ENCODE measurements around the gene CLASP1. TPM values are rescaled to one million over a fixed set of nuclear protein-coding genes. Genes with fewer than 3 reads are reported as not detected.

Gene CLASP1
- total RNA-seq, 4 donors from 2014 or later: 28.9 to 58.0 (median 41.9) TPM

DNA sequence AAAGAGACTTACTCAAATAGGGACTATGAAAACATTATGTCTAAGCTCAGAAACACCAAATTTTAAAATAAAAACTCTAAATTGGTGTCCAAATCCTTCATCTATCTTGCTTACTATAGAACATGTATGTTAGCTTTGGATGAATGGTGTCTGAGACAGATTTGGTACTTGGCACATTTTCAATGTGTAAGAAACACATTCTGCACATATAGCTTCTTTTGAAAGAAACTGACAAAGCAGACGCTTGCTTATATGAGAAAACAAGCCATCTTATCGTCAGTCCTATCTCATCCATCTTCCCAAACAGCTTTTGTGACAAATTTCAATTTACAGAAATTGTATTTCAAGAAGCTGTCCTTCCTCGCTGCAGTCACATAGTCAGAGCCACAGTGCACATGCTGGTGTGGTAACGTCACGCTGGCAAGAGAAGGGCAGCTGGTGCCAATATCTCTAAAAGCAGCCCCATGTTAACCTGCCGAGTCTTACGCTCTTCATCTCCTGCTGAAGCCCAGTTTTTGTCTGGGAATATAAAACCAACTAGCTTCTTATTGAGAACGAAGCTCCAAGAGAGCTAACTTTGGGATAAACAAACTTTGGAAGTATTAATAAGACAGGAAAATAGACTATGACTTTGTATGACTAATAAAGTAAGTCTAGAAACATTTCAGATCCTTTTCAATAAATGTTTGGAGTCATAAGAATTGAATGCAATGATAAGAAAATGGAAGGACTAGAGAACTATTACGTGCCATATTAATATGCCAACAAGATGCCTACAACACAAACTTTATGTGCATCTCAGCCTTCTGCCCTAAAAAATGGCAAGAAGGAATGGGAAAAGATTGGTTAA, 289.3 kb downstream of the CLASP1 start:
- no peak for DNase-seq
- 84 to 86% methylated on average over 9 of the region's 9 CpGs for WGBS, 2 donors
- intact Hi-C loops (cut with DNase I): loop anchor here (5.0 kb wide), 1 partner anchor 263 kb away; no protein-coding TSS in a partner anchor
- peaks cover 0 to 46% (median 11%) of the 10 kb centered on the region in 3 donors for H3K4me1 ChIP-seq
- no peak overlapping the region for H3K27ac ChIP-seq
- H3K36me3 ChIP-seq: peaks cover 17 to 94% (median 31%) of the 10 kb centered on the region in 3 donors
- TF ChIP-seq CTCF (IDR thresholded peaks at IDR 0.05) (no peak), POLR2A (IDR thresholded peaks at IDR 0.05) (no peak)
- H3K4me3 ChIP-seq: no peak overlapping the region
- H3K9me3 ChIP-seq: no peaks in the 10 kb centered on the region
- no peaks in the 10 kb centered on the region for H3K27me3 ChIP-seq

- intact Hi-C loops (cut with DNase I): loop anchor here (5.0 kb wide), 1 partner anchor 262 kb away; no protein-coding TSS in a partner anchor
- Histone ChIP-seq H3K4me1 (peaks cover 0 to 42% (median 8%) of the 10 kb centered on the region in 3 donors), H3K9me3 (no peaks in the 10 kb centered on the region), H3K27ac (no peak overlapping the region), H3K27me3 (no peaks in the 10 kb centered on the region), H3K36me3 (peaks cover 17 to 95% (median 39%) of the 10 kb centered on the region in 3 donors), H3K4me3 (no peak overlapping the region)
- no peak for TF ChIP-seq CTCF (IDR thresholded peaks at IDR 0.05)
- no peak for TF ChIP-seq POLR2A (IDR thresholded peaks at IDR 0.05)
- 96% methylated on average over 1 of the region's 1 CpG for WGBS, 2 donors
- no peak for DNase-seq
These were observed 290.1 kb downstream of the CLASP1 start for GRCh38 chr2:121359170-121359569.

GRCh38 chr2:121358291-121358690, 291.0 kb downstream of the CLASP1 start:
- H3K27me3 ChIP-seq: no peaks in the 10 kb centered on the region
- peaks cover 17 to 95% (median 45%) of the 10 kb centered on the region in 3 donors for H3K36me3 ChIP-seq
- intact Hi-C loops (cut with DNase I): loop anchor here (5.0 kb wide), 1 partner anchor 261 kb away; no protein-coding TSS in a partner anchor
- TF ChIP-seq POLR2A (IDR thresholded peaks at IDR 0.05): no peak
- no peak for TF ChIP-seq CTCF (IDR thresholded peaks at IDR 0.05)
- no peak for DNase-seq
- H3K4me1 ChIP-seq: peaks cover 0 to 33% (median 4%) of the 10 kb centered on the region in 3 donors
- no peaks in the 10 kb centered on the region for H3K9me3 ChIP-seq
- no peak overlapping the region for H3K4me3 ChIP-seq
- H3K27ac ChIP-seq: no peak overlapping the region
- 100% methylated on average over 2 of the region's 2 CpGs for WGBS, 2 donors

- no peaks in the 10 kb centered on the region for H3K9me3 ChIP-seq
- TF ChIP-seq POLR2A (IDR thresholded peaks at IDR 0.05) (no peak), CTCF (IDR thresholded peaks at IDR 0.05) (peak; percentile 18 to 74 (median 60))
- DNase-seq: no peak
- intact Hi-C loops (cut with DNase I): loop anchor here (5.0 kb wide), 1 partner anchor 259 kb away; no protein-coding TSS in a partner anchor
- 30 to 38% methylated on average over 9 of the region's 9 CpGs for WGBS, 2 donors
- H3K4me3 ChIP-seq: no peak overlapping the region
- no peak overlapping the region for H3K27ac ChIP-seq
- peaks cover 9 to 95% (median 39%) of the 10 kb centered on the region in 3 donors for H3K36me3 ChIP-seq
- H3K27me3 ChIP-seq: no peaks in the 10 kb centered on the region
- H3K4me1 ChIP-seq: peaks cover 0 to 25% (median 4%) of the 10 kb centered on the region in 3 donors
These were observed 293.1 kb downstream of the CLASP1 start for GRCh38 chr2:121356058-121356640.

GRCh38 chr2:121355488-121355887, 293.8 kb downstream of the CLASP1 start:
- Histone ChIP-seq H3K27ac (peak overlapping the region in 1 of 4 donors; percentile 3), H3K9me3 (no peaks in the 10 kb centered on the region), H3K4me3 (no peak overlapping the region), H3K27me3 (no peaks in the 10 kb centered on the region), H3K4me1 (peaks cover 0 to 18% (median 0%) of the 10 kb centered on the region in 3 donors), H3K36me3 (peaks cover 9 to 95% (median 39%) of the 10 kb centered on the region in 3 donors)
- no peak for DNase-seq
- WGBS, 2 donors: 0 to 33% methylated on average over 1 of the region's 1 CpG
- intact Hi-C loops (cut with DNase I): loop anchor here (5.0 kb wide), 1 partner anchor 258 kb away; no protein-coding TSS in a partner anchor
- no peak for TF ChIP-seq POLR2A (IDR thresholded peaks at IDR 0.05)
- no peak for TF ChIP-seq CTCF (IDR thresholded peaks at IDR 0.05)
